ENCODE data around the gene CLPTM1L. TPM values are rescaled to one million over a fixed set of nuclear protein-coding genes. Genes with fewer than 3 reads are reported as not detected.
A peak's percentile ranks its signal among the peaks of the same experiment; 100 is the strongest.
"Not testable (repeated sequence)": the region's sequence is repeated elsewhere in the genome, so short reads cannot be mapped to it uniquely, and the experiment has no call there.

The CLPTM1L gene
- polyA plus RNA-seq, 6 donors from 2014 or later: 24.5 to 65.2 (median 41.4) TPM

GRCh38 chr5:1298067-1298551 is 46.8 kb downstream of the CLPTM1L start:
- peaks cover 0 to 6% (median 0%) of the 10 kb centered on the region in 3 donors for H3K27me3 Mint-ChIP-seq
- H3K4me3 Mint-ChIP-seq: no peak overlapping the region
- H3K27ac Mint-ChIP-seq: no peak overlapping the region
- DNase-seq: no peak
- peaks cover 0 to 7% (median 3%) of the 10 kb centered on the region in 3 donors for H3K4me1 Mint-ChIP-seq
- ATAC-seq (ENCODE audit: low read depth in 2 of 2): no peak
- H3K9me3 Mint-ChIP-seq: peaks cover 0 to 5% (median 0%) of the 10 kb centered on the region in 7 donors
- H3K36me3 Mint-ChIP-seq: no peaks in the 10 kb centered on the region

GRCh38 chr5:1297243-1297642 is 47.7 kb downstream of the CLPTM1L start:
- H3K4me3 Mint-ChIP-seq: peak overlapping the region in 1 of 8 donors; percentile 63
- H3K27me3 Mint-ChIP-seq: peaks cover 0 to 15% (median 0%) of the 10 kb centered on the region in 3 donors
- H3K27ac Mint-ChIP-seq: no peak overlapping the region
- no peaks in the 10 kb centered on the region for H3K36me3 Mint-ChIP-seq
- ATAC-seq (ENCODE audit: low read depth in 2 of 2): no peak
- peaks cover 0 to 1% (median 0%) of the 10 kb centered on the region in 7 donors for H3K9me3 Mint-ChIP-seq
- no peak for DNase-seq
- H3K4me1 Mint-ChIP-seq: peaks cover 3 to 7% (median 7%) of the 10 kb centered on the region in 3 donors

GRCh38 chr5:1295650-1296037 is 49.3 kb downstream of the CLPTM1L start:
- H3K36me3 Mint-ChIP-seq: no peaks in the 10 kb centered on the region
- H3K4me3 Mint-ChIP-seq: peak overlapping the region in 6 of 8 donors; percentile 37 to 75 (median 44)
- no peak overlapping the region for H3K27ac Mint-ChIP-seq
- no peak for DNase-seq
- H3K9me3 Mint-ChIP-seq: no peaks in the 10 kb centered on the region
- H3K4me1 Mint-ChIP-seq: peaks cover 3 to 9% (median 7%) of the 10 kb centered on the region in 3 donors
- peaks cover 0 to 24% (median 7%) of the 10 kb centered on the region in 3 donors for H3K27me3 Mint-ChIP-seq
- no peak for ATAC-seq (ENCODE audit: low read depth in 2 of 2)

GRCh38 chr5:1294835-1295649 is 49.9 kb downstream of the CLPTM1L start, which contains the start of gene TERT:
TERT (minus strand) TSS chr5:1295068; CDS start chr5:1294989, 79 bp downstream.
- H3K27me3 Mint-ChIP-seq: peaks cover 0 to 24% (median 7%) of the 10 kb centered on the region in 3 donors
- H3K36me3 Mint-ChIP-seq: no peaks in the 10 kb centered on the region
- peaks cover 3 to 9% (median 7%) of the 10 kb centered on the region in 3 donors for H3K4me1 Mint-ChIP-seq
- H3K27ac Mint-ChIP-seq: no peak within 1 kb of the TSS
- DNase-seq (peak; percentile 50), ATAC-seq (ENCODE audit: low read depth in 2 of 2) (peak; percentile 68 to 79)
- no peaks in the 10 kb centered on the region for H3K9me3 Mint-ChIP-seq
- peak within 1 kb of the TSS in 6 of 8 donors; percentile 37 to 75 (median 58) for H3K4me3 Mint-ChIP-seq

GRCh38 chr5:1294206-1294834 is 50.6 kb downstream of the CLPTM1L start:
- H3K4me3 Mint-ChIP-seq: peak overlapping the region in 2 of 8 donors; percentile 38
- peak; percentile 7 to 13 for ATAC-seq (ENCODE audit: low read depth in 2 of 2)

GRCh38 chr5:1293416-1294205 is 51.3 kb downstream of the CLPTM1L start:
- peaks cover 0 to 1% (median 0%) of the 10 kb centered on the region in 7 donors for H3K9me3 Mint-ChIP-seq
- H3K4me3 Mint-ChIP-seq: peak overlapping the region in 6 of 8 donors; percentile 22 to 72 (median 50)
- no peak overlapping the region for H3K27ac Mint-ChIP-seq
- peaks cover 3 to 9% (median 7%) of the 10 kb centered on the region in 3 donors for H3K4me1 Mint-ChIP-seq
- DNase-seq (no peak), ATAC-seq (ENCODE audit: low read depth in 2 of 2) (no peak)
- peaks cover 0 to under 1% of the 10 kb centered on the region in 2 donors for H3K36me3 Mint-ChIP-seq
- H3K27me3 Mint-ChIP-seq: peaks cover 0 to 27% (median 11%) of the 10 kb centered on the region in 3 donors

More at GRCh38 chr5:1294206-1294834, 50.6 kb downstream of the CLPTM1L start:
- no peak overlapping the region for H3K27ac Mint-ChIP-seq
- H3K36me3 Mint-ChIP-seq: no peaks in the 10 kb centered on the region
- peaks cover 0 to 24% (median 7%) of the 10 kb centered on the region in 3 donors for H3K27me3 Mint-ChIP-seq
- H3K4me1 Mint-ChIP-seq: peaks cover 3 to 9% (median 7%) of the 10 kb centered on the region in 3 donors
- H3K9me3 Mint-ChIP-seq: no peaks in the 10 kb centered on the region
- no peak for DNase-seq

GRCh38 chr5:1292846-1293415 is 52.0 kb downstream of the CLPTM1L start:
- peak overlapping the region in 2 of 8 donors; percentile 36 to 37 for H3K4me3 Mint-ChIP-seq
- DNase-seq (no peak), ATAC-seq (ENCODE audit: low read depth in 2 of 2) (no peak)
- peaks cover 0 to 5% (median 4%) of the 10 kb centered on the region in 7 donors for H3K9me3 Mint-ChIP-seq
- H3K27ac Mint-ChIP-seq: no peak overlapping the region
- H3K27me3 Mint-ChIP-seq: peaks cover 5 to 30% (median 17%) of the 10 kb centered on the region in 3 donors
- H3K4me1 Mint-ChIP-seq: peaks cover 3 to 9% (median 7%) of the 10 kb centered on the region in 3 donors
- peaks cover 5 to 8% of the 10 kb centered on the region in 2 donors for H3K36me3 Mint-ChIP-seq

GRCh38 chr5:1292139-1292538 is 52.8 kb downstream of the CLPTM1L start:
- peaks cover 5 to 30% (median 20%) of the 10 kb centered on the region in 3 donors for H3K27me3 Mint-ChIP-seq
- peaks cover 0 to 6% (median 4%) of the 10 kb centered on the region in 7 donors for H3K9me3 Mint-ChIP-seq
- H3K4me1 Mint-ChIP-seq: peaks cover 3 to 9% (median 5%) of the 10 kb centered on the region in 3 donors
- ATAC-seq (ENCODE audit: low read depth in 2 of 2): no peak
- H3K4me3 Mint-ChIP-seq: peak overlapping the region in 4 of 8 donors; percentile 29 to 59 (median 54)
- H3K27ac Mint-ChIP-seq: no peak overlapping the region
- no peak for DNase-seq
- peaks cover 5 to 10% of the 10 kb centered on the region in 2 donors for H3K36me3 Mint-ChIP-seq

GRCh38 chr5:1291611-1292080 is 53.3 kb downstream of the CLPTM1L start:
- peaks cover 0 to 9% (median 3%) of the 10 kb centered on the region in 3 donors for H3K4me1 Mint-ChIP-seq
- peaks cover 5 to 30% (median 20%) of the 10 kb centered on the region in 3 donors for H3K27me3 Mint-ChIP-seq
- H3K27ac Mint-ChIP-seq: no peak overlapping the region
- H3K9me3 Mint-ChIP-seq: peaks cover 0 to 6% (median 4%) of the 10 kb centered on the region in 7 donors
- ATAC-seq (ENCODE audit: low read depth in 2 of 2) (no peak), DNase-seq (no peak)
- peaks cover 5 to 10% of the 10 kb centered on the region in 2 donors for H3K36me3 Mint-ChIP-seq
- peak overlapping the region in 2 of 8 donors; percentile 42 to 51 for H3K4me3 Mint-ChIP-seq

- ATAC-seq (ENCODE audit: low read depth in 2 of 2); H3K27ac Mint-ChIP-seq; H3K4me1 Mint-ChIP-seq; H3K4me3 Mint-ChIP-seq; H3K9me3 Mint-ChIP-seq; H3K36me3 Mint-ChIP-seq; DNase-seq: not testable (repeated sequence)
- H3K27me3 Mint-ChIP-seq: peaks cover 5 to 30% (median 20%) of the 10 kb centered on the region in 3 donors
These were observed 53.9 kb downstream of the CLPTM1L start for GRCh38 chr5:1290956-1291355.

- not testable (repeated sequence) for H3K9me3 Mint-ChIP-seq; DNase-seq; H3K36me3 Mint-ChIP-seq; H3K27ac Mint-ChIP-seq; H3K4me1 Mint-ChIP-seq; H3K4me3 Mint-ChIP-seq; ATAC-seq (ENCODE audit: low read depth in 2 of 2)
- H3K27me3 Mint-ChIP-seq: peaks cover 5 to 30% (median 20%) of the 10 kb centered on the region in 3 donors
These were observed 55.3 kb downstream of the CLPTM1L start for GRCh38 chr5:1289559-1289958.

Measured in naive B cell (primary cell).